ENCODE measurements around the gene RXRA. TPM values are rescaled to one million over a fixed set of nuclear protein-coding genes. Genes with fewer than 3 reads are reported as not detected.

RXRA gene
- total RNA-seq, 1 experiment from 2014 or later, result 22.6 TPM

DNA sequence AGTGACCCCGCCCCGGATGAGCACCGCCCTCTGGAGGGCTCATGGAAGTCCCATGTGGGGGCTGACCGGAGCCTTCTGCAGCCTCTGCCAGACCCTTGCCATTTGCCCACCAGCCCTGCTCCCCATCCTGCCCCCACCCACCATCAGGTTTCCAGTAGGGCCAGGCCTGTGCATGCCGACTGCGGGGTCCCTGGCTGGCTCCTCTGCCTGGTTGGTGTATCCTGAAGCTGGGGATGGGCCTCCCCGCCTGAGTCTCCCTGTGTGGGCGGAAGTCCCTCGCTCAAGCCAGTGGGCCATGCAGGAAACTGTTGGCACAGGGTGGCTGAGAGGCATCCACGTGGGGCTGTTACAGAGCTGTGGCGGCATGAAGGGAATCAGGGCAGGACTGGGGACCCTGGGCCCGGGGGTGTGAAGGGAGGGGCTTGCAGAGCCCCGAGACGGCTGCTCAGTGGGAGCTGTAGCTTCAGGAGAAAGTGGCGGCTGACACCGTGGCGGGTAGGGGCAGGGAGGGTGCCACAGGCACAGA lies 88.7 kb downstream of the RXRA start:
- DNase-seq (ENCODE audit: low read depth), result no peak

DNA sequence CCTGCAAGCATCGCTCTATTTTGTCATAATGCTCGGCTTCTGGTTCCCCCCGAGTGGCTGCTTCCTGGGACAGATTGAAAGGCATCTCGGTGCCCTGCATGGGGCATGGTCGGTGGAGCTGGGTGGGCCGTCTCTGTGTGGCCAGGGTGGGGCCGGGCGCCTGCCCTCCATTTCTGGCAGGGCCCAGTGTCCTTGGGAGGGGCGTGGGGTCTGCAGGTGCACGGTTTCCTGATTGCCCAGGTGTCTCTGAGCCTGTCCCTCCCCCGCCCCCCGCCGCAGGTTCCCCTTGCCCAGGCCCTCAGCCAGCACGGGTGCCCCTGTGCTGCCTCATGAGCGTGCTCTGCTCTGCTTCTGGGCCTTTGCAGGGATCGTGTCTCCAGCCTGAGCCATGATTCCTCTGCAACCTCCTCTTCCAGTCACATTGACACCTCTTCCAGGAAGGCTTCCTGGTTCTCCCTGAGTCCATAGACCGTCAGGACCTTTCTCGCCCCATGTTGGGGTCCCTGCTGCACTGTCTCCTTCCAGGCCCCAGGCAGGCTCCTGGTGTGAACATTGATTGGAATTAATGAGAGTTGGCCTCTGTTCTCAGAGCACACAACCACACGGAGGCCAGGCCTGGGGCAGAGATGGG lies 90.2 kb downstream of the RXRA start:
- no peak for DNase-seq (ENCODE audit: low read depth)

DNA sequence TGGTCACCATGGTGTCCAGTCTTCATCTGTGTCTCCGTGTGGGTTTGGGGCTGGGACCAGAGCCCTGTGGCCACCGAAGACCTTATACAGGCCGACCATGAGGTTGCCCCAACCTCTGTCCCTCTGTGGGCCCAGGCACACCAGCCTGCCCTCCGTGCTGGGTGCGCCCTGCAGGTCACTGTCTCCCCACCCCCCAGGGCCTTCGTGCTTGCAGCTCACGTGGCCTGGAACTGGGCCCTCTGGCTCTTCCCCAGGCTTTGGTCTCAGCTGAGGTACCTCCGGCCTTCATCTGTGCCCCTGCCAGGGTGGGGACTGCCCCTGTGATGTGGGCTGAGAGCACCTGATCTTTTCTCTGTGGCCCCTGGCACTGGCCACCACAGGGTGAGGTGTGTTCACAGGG lies 92.1 kb downstream of the RXRA start:
- DNase-seq (ENCODE audit: low read depth), result no peak

DNA sequence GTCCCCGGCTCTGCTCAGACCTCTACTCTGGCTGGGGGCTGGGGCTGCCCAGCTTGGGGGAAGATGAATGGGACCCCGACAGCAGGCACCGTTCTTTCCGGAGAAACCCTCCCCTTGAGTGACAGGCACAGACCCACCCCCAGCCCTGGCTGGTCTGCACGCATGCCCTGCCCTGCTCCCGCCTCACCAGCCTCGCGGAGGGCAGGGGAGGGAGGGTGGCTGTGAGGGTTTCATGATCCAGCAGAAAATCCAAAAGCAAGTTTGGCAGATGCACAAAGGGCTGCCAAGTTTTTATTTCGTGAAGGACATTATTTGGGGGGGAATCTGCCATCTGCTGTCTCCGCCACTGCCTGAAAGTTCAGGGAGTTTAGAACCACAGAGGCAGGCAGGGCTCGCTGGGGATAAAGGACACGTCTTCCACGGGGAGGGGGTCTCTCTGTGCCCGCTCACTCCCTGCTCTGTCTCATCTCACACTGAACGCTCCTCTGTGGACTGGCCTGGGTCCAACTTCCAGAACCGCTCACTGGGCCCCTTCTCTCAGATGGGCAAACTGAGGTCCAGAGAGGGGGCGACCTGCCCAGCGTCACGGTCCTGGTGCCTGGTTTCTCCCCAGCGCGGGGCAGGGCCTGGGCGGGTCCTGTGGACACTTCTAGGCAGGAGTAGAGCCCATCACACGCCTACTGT lies 92.9 kb downstream of the RXRA start:
- DNase-seq (ENCODE audit: low read depth), result no peak

DNA sequence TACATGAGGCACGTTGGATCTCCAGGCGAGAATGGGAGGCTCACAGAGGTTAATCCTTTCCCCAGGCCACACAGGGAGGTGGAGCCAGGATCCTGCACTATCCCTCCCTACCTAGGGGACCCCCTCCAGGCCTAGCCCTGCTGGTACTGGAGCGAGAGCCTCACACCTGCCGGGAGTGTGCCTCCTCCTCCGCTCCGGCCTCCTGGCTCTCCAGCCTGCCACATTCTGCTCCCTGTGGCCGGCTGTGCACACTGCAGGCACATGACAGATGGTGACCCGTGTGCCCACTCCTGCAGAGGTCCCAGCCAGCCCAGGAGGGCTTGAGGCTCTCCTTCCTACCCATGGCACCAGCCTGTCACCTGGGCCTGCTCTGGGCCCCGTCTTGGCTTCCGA lies 93.4 kb downstream of the RXRA start:
- no peak for DNase-seq (ENCODE audit: low read depth)

DNA sequence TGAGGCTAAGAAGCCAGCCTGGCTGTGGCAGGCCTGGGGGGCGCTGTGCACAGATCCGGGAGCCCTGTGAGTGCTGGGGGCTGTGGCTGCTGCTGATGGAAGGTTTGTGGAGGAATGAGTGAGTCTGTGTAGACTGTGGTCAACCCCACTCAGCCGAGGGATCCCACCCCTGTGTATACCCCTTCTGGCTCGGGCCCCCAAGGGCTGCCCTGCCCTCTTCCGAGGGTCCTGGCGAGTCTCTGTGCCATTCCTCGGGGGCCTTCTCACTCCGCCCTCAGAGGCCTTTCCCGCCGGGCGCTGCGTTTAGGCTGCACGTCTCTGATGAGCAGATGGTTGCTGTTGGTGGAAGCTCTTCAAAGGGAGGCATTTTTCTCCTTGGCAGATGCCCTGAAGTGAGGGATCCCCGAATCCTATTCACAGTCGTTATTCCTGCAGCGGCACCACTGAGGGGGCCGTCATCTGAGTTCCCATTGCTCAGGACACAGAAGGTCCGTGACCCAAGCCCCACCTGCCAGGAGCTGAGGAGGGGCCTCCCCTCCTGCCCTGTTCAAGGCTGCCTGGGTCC lies 94.1 kb downstream of the RXRA start:
- DNase-seq (ENCODE audit: low read depth), result no peak

DNA sequence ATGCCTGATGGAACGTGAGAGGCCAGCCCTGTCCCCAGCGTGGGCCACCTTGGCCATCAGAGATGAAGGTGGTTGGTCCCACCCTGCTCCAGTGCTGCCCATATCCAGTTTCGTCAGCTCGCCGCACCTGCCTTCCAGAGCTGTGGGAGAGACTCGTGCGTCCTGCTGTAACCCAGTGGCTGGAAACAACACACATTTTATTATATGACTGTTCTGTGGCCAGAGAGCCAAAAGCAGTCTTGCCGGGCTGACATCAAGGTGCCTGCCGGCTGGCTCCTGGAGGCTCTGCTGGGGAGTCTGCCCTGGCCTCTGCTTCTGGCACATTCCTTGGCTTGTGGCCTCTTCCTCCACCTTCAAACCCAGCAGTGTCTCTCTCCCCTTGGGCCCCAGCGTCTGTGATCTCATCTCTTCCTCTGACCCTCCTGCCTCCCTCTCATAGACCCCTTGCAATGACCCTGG lies 94.7 kb downstream of the RXRA start:
- DNase-seq (ENCODE audit: low read depth), result no peak

DNA sequence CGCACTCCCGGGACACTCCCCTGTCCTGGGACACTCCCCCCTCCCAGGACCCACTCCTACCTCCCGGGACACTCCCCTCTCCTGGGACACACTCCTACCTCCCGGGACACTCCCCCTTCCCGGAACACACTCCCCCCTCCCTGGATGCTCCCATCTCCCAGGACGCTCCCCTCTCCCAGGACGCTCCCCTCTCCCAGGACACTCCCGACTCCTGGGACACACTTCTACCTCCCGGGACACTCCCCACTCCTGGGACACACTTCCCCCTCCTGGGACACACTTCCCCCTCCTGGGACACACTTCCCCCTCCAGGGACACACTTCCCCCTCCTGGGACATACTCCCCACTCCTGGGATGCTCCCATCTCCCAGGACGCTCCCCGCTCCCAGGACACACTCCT lies 95.6 kb downstream of the RXRA start:
- DNase-seq (ENCODE audit: low read depth), result no peak

DNA sequence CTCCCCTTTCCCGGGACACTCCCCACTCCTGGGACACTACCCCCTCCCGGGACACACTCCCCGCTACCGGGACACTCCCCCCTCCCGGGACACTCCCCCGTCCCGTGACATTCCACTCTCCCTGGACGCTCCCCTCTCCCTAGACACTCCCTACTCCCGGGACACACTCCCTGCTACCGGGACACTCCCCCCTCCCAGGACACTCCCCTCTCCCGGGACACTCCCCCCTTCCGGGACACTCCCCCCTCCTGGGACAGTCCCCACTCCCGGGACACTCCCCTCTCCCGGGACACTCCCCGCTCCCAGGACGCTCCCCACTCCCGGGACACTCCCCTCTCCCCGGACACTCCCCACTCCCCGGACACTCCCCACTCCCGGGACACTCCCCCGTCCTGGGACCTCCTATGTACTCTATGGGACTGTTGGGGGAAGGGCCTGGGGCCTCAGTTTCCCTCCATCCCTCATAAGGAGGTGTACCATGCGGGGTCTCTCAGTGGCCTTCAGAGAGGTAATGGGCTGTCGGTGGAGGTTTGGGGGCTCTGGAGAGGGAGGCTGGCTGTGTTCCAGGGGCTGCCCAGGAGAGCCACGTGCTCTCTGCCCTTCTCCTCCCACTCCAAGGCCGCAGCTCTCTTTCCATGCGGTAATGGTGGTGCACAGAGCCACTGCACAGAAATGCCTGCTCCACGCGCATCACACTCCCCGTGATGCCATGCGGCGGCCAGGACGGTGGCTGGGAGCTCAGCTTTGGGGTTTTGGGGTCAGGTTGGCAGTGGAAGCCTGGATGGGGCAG lies 96.2 kb downstream of the RXRA start:
- no peak for DNase-seq (ENCODE audit: low read depth)

DNA sequence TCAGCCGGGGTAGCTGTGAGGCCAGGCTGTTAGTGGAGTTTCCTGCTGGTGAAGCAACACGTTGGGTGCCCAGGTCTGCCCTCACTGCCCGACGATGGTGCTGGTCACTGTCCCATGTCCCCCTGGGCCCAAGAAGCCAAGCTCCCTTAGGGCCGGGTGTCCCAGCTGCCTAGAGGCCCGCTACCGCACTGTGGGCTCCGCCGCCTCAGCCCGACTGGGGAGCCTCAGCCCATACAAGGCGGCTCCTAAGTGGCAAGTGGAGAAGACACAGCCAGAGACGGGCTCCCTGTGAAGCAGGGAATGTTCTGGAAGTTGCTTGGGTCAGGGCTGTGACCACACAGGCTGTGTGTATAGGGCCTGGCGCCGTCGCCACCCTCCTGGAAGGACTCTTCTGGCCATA lies 96.9 kb downstream of the RXRA start:
- no peak for DNase-seq (ENCODE audit: low read depth)

DNA sequence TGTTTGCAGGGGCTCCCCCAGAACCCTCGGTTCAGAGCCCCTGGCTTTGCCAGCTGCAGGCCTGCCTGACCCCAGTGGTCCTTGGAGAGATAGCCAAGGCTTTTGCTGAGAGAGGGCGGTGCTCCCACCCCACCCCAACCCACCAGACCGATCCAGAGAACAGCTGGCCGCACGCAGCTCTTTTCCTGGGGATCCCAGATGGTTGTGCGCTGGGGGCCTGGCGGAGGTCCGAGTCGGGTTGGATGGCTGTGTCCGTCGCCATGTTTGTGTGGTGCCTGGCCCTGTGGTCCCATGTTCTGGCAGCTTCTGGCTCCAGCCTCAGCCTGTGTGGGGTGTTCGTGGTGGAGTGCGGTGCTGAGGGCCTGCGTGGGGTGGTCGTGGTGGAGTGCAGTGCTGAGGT lies 97.5 kb downstream of the RXRA start:
- no peak for DNase-seq (ENCODE audit: low read depth)

DNA sequence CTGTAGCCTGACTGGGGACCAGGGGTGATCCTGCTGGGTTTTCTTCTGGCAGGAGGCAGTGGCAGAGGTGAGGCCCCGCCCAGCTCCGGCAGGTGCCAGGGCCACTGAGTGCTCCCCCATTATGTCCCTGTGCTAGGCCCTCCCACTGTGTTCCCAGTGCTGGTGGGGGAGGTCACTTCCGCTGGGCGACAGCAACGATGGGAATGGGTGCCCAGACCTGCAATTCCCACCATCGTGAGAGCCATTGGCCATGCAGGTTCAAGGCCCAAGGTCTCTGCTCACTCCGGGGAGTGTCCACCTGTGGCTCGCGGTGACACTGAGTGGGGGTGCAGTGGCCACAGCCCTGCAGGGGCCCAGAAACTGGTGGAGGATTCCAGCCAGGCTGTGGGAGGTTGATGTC lies 98.6 kb downstream of the RXRA start:
- no peak for DNase-seq (ENCODE audit: low read depth)

DNA sequence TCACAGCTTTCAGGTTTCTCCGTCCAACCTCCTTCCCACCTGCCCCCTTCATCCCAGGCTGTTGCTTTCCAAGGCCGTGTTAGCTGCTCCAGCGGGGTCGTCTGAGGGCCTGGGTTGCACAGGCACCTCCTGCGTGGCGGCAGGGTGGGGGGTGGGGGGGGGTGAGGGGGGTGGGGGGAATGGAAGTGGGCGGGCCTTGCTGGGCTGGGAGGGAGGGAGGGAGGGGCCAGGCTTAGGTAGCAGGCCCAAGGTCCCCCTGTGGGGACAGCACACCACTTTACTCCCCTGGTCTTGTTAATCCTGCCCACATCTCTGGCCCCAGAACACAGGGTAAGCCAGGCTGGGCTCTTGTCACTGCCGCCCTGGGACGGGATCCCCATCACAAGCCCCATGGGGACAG lies 99.1 kb downstream of the RXRA start:
- DNase-seq (ENCODE audit: low read depth), result no peak

DNA sequence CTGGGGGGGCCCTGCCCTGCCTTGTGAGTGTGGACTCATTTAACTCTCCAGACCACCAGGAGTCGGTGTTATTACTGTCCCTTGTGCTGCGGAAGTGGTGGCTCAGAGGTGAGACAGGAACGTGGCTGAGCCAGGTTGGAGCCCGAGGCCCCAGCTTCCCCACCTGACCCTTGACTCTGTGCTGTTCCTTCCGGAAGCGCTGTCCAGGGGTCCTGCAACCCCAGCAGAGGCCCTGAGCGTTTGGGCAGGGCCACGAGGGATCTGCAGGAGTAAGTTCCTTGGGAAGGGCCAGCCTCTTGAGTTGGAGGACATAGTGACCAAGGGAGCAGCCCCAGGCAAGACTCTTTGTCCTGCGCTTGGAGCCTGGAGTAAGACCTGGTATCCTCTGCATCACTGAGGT lies 99.6 kb downstream of the RXRA start:
- DNase-seq (ENCODE audit: low read depth), result no peak

DNA sequence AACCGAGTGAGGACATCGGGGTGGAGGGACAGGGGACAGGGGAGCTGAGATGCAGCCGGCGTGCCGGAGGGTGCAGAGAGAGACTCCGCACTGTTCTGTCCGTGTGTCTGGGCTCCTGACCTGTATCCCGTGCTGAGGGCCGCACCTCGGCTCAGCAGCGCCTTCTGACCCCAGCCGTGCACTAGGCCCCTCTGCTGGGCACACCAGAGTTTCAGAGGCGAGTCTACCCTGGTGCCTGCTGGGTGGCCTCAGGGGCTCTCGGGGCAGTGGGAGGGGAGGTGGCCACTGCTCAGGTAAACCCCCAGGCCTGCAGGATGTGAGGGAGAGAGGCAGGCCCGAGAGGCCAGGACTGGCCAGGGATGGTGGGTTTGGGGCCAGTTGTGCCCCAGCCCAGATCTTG lies 100.2 kb downstream of the RXRA start:
- no peak for DNase-seq (ENCODE audit: low read depth)

DNA sequence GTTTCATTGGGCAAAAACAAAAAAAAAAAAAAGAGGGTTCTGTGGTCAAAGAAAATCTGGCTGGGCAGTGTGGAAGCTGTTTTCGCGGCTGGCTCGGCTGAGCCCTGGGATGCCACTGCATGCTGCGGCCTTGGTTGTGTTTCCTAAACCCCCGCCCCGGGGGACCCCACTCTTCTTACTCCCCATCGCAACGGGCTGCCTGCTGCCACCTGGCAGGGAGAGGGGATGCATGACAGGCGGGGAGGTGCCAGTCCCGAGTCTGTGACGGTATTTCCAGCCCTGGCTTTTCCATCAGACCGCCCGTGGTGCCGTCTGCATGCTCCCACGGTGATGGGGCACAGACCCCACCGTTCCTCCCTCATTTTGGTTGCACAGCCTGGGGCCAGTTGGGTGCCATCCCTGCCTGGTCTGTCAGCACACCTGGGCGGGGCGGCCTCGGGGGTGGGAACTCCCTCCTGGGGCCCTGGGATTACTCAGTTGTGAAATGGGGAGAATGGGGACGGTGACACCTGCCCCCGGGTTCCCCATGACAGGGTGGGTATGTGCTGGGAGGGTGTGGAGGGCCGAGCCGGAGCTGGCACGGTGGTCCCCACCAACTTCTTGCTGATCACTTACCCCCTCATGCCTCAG lies 101.0 kb downstream of the RXRA start:
- DNase-seq (ENCODE audit: low read depth), result no peak

DNA sequence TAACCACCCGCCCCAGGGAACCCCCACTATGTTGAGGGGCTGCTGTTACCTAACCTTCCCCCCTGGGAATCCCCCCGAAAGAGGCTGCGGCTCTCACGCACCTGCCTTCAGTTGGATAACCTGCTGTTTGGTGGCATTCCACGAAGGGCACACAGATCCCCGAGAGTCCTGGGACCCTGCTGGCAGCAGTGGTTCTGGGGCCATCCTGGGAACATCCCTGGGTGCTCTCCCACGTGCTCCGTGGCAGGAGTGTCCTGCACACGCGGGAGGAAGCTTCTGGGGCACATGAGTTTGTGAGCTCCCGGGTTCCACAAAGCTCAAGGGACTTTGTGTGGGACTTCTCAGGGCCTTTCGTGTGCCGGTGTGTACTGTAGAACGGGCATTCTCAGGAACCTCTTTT lies 102.3 kb downstream of the RXRA start:
- no peak for DNase-seq (ENCODE audit: low read depth)

DNA sequence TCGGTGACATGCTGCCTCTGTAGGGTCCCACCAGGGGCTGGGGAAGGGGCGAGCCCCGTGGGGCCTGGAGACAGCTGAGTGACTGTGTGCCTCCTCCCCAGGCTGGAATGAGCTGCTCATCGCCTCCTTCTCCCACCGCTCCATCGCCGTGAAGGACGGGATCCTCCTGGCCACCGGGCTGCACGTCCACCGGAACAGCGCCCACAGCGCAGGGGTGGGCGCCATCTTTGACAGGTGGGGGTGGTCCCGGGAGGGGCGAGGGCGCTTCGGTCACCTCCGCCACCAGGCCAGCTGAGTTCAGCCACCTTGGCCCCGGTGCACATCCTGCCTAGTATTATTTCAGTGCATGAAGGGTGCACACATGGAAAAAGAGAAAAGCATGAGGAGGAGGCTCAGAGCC lies 102.8 kb downstream of the RXRA start:
- no peak for DNase-seq (ENCODE audit: low read depth)

DNA sequence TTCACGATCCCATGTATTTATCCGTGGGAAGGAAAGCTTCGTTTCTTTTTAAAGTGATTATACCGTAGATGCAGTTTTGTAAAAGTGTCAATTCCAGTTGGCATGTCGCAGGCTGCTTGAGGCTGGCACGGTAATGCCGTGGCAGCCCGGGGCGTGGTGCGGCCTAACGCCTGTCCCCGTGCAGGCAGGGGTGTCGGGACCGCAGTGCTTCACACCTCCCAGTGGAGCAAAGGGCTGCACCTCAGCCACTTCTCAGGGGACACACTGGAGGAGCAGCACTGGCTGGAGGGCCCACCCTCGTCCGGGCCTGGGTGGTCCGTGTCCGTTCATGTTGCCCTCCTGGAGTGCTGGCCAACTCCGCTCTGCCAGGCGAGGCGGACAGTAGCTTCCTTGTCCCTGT lies 103.2 kb downstream of the RXRA start:
- no peak for DNase-seq (ENCODE audit: low read depth)

DNA sequence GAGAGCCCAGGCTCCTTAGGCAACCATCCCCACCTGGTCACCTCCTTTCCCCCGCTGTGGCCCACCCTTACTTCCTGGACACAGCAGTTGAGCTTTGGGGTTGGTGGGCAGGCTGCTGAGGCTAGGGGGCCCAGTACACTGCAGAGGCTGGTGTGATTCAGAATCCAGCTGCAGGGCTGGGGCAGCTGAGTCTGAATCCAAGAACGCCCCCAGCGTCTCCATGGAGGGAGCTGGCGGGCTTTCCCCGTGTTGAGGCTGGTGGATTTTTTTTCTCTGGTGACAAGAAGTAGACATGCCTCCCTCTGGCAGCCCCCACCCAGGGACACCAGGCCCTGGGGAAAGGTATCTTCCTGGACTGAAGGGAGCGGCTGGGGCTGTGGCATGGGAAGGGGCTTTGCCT lies 104.8 kb downstream of the RXRA start:
- no peak for DNase-seq (ENCODE audit: low read depth)

DNA sequence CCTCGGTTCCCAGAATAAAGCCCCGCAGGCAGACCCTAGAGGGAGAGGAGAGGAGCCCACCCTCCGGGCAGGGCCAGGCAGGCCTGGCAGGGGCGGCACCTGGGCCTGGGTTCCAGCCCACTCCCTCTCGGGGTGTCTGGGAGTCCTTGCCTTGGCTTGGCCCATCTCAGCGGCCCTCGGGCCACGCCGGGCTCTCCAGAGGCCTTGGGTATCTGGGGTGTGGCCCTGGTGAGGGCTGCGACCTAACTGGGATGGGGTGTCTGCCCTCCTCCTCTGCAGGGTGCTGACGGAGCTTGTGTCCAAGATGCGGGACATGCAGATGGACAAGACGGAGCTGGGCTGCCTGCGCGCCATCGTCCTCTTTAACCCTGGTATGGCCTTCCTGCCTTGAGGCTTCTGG lies 105.4 kb downstream of the RXRA start:
- no peak for DNase-seq (ENCODE audit: low read depth)

DNA sequence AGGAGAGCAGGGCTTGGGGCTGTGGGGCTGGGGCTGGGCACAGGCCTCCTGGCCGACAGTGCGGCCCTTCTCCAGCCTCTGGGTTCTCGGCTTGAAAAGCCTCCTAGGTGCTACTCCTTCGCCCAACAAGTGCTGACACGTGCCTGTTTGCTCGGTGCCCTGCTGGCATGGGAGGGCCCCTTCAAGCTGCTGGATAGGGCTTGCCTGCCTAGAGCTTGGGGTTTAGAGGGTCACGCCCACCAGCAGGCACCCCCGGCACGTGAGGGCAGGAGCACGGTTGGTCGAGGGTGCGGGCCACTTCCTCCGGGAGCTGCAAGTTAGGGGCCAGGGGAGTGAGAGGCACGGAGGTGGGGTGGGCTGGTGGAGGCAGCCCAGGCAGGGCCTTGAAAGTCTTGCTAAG lies 106.2 kb downstream of the RXRA start:
- no peak for DNase-seq (ENCODE audit: low read depth)

Data from M059J (cell line).